ENCODE results near the gene EFCAB12. TPM values are rescaled to one million over a fixed set of nuclear protein-coding genes. Genes with fewer than 3 reads are reported as not detected.

The EFCAB12 gene
- total RNA-seq, 1 donor from 2014 or later = 0.61 TPM

- no peaks in the 10 kb centered on the region for H3K9me3 Mint-ChIP-seq (ENCODE audit: unreplicated experiment)
- no peak for DNase-seq
- TF ChIP-seq, protein P1, sequence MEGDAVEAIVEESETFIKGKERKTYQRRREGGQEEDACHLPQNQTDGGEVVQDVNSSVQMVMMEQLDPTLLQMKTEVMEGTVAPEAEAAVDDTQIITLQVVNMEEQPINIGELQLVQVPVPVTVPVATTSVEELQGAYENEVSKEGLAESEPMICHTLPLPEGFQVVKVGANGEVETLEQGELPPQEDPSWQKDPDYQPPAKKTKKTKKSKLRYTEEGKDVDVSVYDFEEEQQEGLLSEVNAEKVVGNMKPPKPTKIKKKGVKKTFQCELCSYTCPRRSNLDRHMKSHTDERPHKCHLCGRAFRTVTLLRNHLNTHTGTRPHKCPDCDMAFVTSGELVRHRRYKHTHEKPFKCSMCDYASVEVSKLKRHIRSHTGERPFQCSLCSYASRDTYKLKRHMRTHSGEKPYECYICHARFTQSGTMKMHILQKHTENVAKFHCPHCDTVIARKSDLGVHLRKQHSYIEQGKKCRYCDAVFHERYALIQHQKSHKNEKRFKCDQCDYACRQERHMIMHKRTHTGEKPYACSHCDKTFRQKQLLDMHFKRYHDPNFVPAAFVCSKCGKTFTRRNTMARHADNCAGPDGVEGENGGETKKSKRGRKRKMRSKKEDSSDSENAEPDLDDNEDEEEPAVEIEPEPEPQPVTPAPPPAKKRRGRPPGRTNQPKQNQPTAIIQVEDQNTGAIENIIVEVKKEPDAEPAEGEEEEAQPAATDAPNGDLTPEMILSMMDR (IDR thresholded peaks at IDR 0.05; ENCODE audit: partially characterized antibody, unreplicated experiment) = no peak
- H3K27ac Mint-ChIP-seq (ENCODE audit: unreplicated experiment) = no peak overlapping the region
- H3K27me3 Mint-ChIP-seq (ENCODE audit: unreplicated experiment) = peaks cover 3% of the 10 kb centered on the region
- no peak overlapping the region for H3K4me3 Mint-ChIP-seq (ENCODE audit: unreplicated experiment)
- no peaks in the 10 kb centered on the region for H3K36me3 Mint-ChIP-seq (ENCODE audit: unreplicated experiment)
- H3K4me1 Mint-ChIP-seq (ENCODE audit: low read depth, unreplicated experiment) = peaks cover 6% of the 10 kb centered on the region
These were observed 48.7 kb downstream of the EFCAB12 start for GRCh38 chr3:129379582-129380358.

DNA sequence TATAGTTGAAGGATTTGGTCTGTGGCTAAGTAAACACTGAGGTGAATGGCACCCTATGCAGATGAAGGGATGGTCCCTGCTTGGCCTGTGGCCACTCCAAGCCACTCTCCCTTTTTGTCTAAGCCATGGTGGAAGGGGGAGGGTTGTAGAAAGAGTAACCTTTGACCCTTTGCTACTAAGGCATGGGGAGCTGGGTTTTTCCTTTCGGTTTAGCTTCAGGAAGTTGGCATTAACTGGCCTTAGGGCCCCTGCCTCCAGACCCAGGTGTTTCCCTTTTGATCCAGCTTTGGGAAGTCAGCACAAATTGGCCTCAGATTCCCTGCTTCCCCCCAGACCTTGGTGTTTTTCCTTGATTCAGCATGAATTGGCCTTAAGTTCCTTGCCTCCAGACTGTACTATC, 49.5 kb downstream of the EFCAB12 start:
- H3K4me3 Mint-ChIP-seq (ENCODE audit: unreplicated experiment) = no peak overlapping the region
- H3K9me3 Mint-ChIP-seq (ENCODE audit: unreplicated experiment) = no peaks in the 10 kb centered on the region
- DNase-seq = no peak
- no peaks in the 10 kb centered on the region for H3K36me3 Mint-ChIP-seq (ENCODE audit: unreplicated experiment)
- H3K4me1 Mint-ChIP-seq (ENCODE audit: low read depth, unreplicated experiment) = peaks cover 6% of the 10 kb centered on the region
- no peak overlapping the region for H3K27ac Mint-ChIP-seq (ENCODE audit: unreplicated experiment)
- no peaks in the 10 kb centered on the region for H3K27me3 Mint-ChIP-seq (ENCODE audit: unreplicated experiment)
- TF ChIP-seq, protein P1 (IDR thresholded peaks at IDR 0.05; ENCODE audit: partially characterized antibody, unreplicated experiment) = no peak

- Mint-ChIP-seq H3K9me3 (ENCODE audit: unreplicated experiment) (no peaks in the 10 kb centered on the region), H3K4me3 (ENCODE audit: unreplicated experiment) (no peak overlapping the region), H3K4me1 (ENCODE audit: low read depth, unreplicated experiment) (no peaks in the 10 kb centered on the region), H3K36me3 (ENCODE audit: unreplicated experiment) (no peaks in the 10 kb centered on the region), H3K27ac (ENCODE audit: unreplicated experiment) (no peak overlapping the region), H3K27me3 (ENCODE audit: unreplicated experiment) (no peaks in the 10 kb centered on the region)
- DNase-seq = no peak
- TF ChIP-seq, protein P1 (IDR thresholded peaks at IDR 0.05; ENCODE audit: partially characterized antibody, unreplicated experiment) = no peak
These were observed 50.8 kb downstream of the EFCAB12 start for GRCh38 chr3:129377615-129378014.

DNA sequence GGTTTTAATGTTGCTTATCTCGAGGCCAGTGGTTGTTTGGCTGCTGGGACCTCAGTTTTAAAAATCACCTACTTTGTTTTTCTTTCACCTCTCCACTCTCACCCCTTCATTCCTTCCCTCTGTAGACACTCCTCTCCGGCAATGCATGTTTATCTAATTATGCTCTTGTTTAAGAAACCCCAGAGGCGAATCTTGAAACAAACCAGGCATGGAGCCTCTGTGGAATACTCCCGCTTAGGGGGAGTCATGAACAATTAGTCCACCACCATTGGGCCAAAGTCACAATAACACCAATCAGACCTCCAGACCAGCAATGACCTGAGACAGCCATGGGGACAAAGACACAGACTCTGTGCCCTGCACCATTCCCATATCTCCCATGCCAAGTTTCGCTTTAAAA, 53.3 kb downstream of the EFCAB12 start:
- Mint-ChIP-seq H3K4me3 (ENCODE audit: unreplicated experiment) (no peak overlapping the region), H3K36me3 (ENCODE audit: unreplicated experiment) (no peaks in the 10 kb centered on the region), H3K27ac (ENCODE audit: unreplicated experiment) (no peak overlapping the region), H3K4me1 (ENCODE audit: low read depth, unreplicated experiment) (no peaks in the 10 kb centered on the region), H3K27me3 (ENCODE audit: unreplicated experiment) (no peaks in the 10 kb centered on the region), H3K9me3 (ENCODE audit: unreplicated experiment) (no peaks in the 10 kb centered on the region)
- no peak for DNase-seq
- TF ChIP-seq, protein P1 (IDR thresholded peaks at IDR 0.05; ENCODE audit: partially characterized antibody, unreplicated experiment) = no peak

DNA sequence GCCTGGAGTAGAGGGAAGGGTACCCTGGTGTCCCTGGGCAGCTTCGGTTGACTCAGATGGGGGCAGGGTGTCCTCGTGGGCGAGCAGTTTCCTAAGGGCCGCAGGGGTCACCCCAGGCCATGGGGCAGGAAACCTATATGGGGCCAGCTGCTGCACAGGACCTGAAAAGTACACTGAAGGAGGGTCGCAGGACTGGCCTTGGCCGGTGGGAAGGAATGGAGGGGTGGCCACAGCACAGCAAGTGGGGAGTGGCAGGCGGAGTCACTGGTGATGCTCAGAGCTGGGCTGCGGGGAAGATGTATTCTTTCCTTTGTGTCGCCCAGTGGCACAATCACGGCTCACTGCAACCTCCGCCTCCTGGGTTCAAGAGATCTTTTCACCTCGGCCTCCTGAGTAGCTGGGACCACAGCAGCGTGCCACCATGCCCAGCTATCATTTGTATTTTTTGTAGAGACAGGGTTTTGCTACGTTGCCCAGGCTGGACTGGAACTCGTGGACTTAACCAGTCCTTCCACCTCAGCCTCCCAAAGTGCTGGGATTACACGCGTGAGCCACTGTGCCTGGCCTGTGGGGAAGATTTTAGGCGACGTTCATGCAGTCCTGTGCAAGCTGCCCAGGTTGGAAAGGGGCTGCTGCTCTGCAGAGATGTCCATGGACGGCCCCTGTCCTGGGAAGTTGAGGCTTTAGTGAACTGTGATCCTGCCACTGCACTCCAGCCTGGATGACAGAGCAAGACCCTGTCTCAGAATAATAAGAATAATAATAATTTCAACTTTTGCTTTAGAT, 57.2 kb downstream of the EFCAB12 start:
- no peaks in the 10 kb centered on the region for H3K36me3 Mint-ChIP-seq (ENCODE audit: unreplicated experiment)
- DNase-seq = no peak
- H3K9me3 Mint-ChIP-seq (ENCODE audit: unreplicated experiment) = no peaks in the 10 kb centered on the region
- no peaks in the 10 kb centered on the region for H3K4me1 Mint-ChIP-seq (ENCODE audit: low read depth, unreplicated experiment)
- TF ChIP-seq, protein P1 (IDR thresholded peaks at IDR 0.05; ENCODE audit: partially characterized antibody, unreplicated experiment) = no peak
- H3K4me3 Mint-ChIP-seq (ENCODE audit: unreplicated experiment) = no peak overlapping the region
- H3K27me3 Mint-ChIP-seq (ENCODE audit: unreplicated experiment) = no peaks in the 10 kb centered on the region
- H3K27ac Mint-ChIP-seq (ENCODE audit: unreplicated experiment) = no peak overlapping the region

Data from glutamatergic neuron (in vitro differentiated cells).